Tibial nerve (tissue), 4 donors: ENCODE data around the gene ADAM10.

ENCODE experiments used
- EP300 ChIP-seq, 2 donors: sonication (generic); formaldehyde crosslinking; IDR thresholded peaks; one replicate each; pipeline ENCODE4 v1.6.1; 2017; ENCODE audit warnings: antibody characterized with exemption in 2 of 2, mild to moderate bottlenecking in 1 of 2
- POLR2A ChIP-seq, 2 donors: fragments of 450-650 bp; IDR thresholded peaks; one replicate each; pipeline ENCODE4 v1.6.1; 2017; ENCODE audit warnings: antibody characterized with exemption in 2 of 2, mild to moderate bottlenecking in 2 of 2, moderate library complexity in 2 of 2
- TF ChIP-seq, protein P1 (sequence below), 5 experiments: fragments of 200-600 bp in 3 of 5; fragments of 450-650 bp in 2 of 5; sonication (generic) in 3 of 5; IDR thresholded peaks; one replicate each; pipeline ENCODE4 v1.5.1; 2016 to 2019; ENCODE audit warnings: antibody characterized with exemption in 5 of 5, mild to moderate bottlenecking in 3 of 5, moderate library complexity in 2 of 5

DNA sequence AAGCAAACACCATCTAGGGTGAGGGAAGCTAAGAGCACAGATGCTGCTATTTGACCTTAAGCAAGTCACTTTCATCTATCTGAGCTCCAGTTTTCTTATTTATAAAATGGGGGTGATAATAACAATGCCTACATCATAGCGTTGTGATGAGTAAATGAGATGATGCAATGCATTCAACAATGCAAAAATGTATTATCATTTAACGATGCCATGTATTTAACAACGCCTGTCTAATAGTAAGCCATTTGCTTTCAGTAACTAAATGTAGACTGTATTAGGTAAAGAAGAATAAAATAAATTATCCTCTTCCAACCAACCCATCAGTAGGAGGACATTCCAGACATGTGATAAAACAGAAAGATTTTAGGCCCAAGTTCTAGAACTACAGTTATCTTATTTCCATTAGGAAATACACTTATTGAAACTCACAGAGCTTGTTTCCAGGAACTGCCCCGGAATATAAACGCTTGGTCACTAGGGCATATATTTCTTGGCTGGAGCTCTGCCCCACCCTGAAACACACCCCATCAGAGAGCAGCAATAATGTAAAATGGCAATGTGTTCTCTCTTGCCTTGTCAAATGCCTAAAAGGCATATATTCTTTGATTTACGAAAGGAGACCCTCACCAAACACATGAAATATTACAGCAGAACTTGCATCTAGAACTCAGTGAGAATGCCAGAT, 189.5 kb downstream of the ADAM10 start:
- TF ChIP-seq, protein P1, sequence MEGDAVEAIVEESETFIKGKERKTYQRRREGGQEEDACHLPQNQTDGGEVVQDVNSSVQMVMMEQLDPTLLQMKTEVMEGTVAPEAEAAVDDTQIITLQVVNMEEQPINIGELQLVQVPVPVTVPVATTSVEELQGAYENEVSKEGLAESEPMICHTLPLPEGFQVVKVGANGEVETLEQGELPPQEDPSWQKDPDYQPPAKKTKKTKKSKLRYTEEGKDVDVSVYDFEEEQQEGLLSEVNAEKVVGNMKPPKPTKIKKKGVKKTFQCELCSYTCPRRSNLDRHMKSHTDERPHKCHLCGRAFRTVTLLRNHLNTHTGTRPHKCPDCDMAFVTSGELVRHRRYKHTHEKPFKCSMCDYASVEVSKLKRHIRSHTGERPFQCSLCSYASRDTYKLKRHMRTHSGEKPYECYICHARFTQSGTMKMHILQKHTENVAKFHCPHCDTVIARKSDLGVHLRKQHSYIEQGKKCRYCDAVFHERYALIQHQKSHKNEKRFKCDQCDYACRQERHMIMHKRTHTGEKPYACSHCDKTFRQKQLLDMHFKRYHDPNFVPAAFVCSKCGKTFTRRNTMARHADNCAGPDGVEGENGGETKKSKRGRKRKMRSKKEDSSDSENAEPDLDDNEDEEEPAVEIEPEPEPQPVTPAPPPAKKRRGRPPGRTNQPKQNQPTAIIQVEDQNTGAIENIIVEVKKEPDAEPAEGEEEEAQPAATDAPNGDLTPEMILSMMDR (IDR thresholded peaks at IDR 0.05), result no peak
- TF ChIP-seq EP300 (IDR thresholded peaks at IDR 0.05), result no peak
- no peak for TF ChIP-seq POLR2A (IDR thresholded peaks at IDR 0.05)
